ENCODE results near the gene LEMD2.

The LEMD2 gene

GRCh38 chr6:33774774-33775173, 14.2 kb downstream of the LEMD2 start:
- DNase-seq (ENCODE audit: low spot score), result no peak

- DNase-seq (ENCODE audit: low spot score), result no peak
Measured at GRCh38 chr6:33772902-33773472, 15.9 kb downstream of the LEMD2 start.

- DNase-seq (ENCODE audit: low spot score), result no peak
Measured at GRCh38 chr6:33772082-33772830, 16.7 kb downstream of the LEMD2 start.

- DNase-seq (ENCODE audit: low spot score), result peak; percentile 76
Measured at GRCh38 chr6:33771146-33772081, 17.5 kb downstream of the LEMD2 start.

- DNase-seq (ENCODE audit: low spot score), result no peak
Measured at GRCh38 chr6:33770833-33771145, 18.1 kb downstream of the LEMD2 start.

GRCh38 chr6:33770124-33770832, 18.7 kb downstream of the LEMD2 start:
- DNase-seq (ENCODE audit: low spot score), result no peak

GRCh38 chr6:33769248-33769821, 19.6 kb downstream of the LEMD2 start:
- DNase-seq (ENCODE audit: low spot score), result no peak

- peak; percentile 79 for DNase-seq (ENCODE audit: low spot score)
Measured at GRCh38 chr6:33768644-33769120, 20.2 kb downstream of the LEMD2 start.

GRCh38 chr6:33766921-33767907, 21.7 kb downstream of the LEMD2 start:
- DNase-seq (ENCODE audit: low spot score), result no peak

GRCh38 chr6:33765368-33765767, 23.6 kb downstream of the LEMD2 start:
- DNase-seq (ENCODE audit: low spot score), result no peak

GRCh38 chr6:33764036-33764435, 24.9 kb downstream of the LEMD2 start:
- DNase-seq (ENCODE audit: low spot score), result no peak

- DNase-seq (ENCODE audit: low spot score), result no peak
Measured at GRCh38 chr6:33763483-33763882, 25.4 kb downstream of the LEMD2 start.

GRCh38 chr6:33762713-33763112, 26.2 kb downstream of the LEMD2 start:
- no peak for DNase-seq (ENCODE audit: low spot score)

- DNase-seq (ENCODE audit: low spot score), result peak; percentile 83
Measured at GRCh38 chr6:33761922-33762629, 26.9 kb downstream of the LEMD2 start.

GRCh38 chr6:33761581-33761921, 27.4 kb downstream of the LEMD2 start:
- DNase-seq (ENCODE audit: low spot score), result no peak

- DNase-seq (ENCODE audit: low spot score), result no peak
Measured at GRCh38 chr6:33759887-33760629, 28.9 kb downstream of the LEMD2 start.

GRCh38 chr6:33758815-33759216, 30.1 kb downstream of the LEMD2 start:
- no peak for DNase-seq (ENCODE audit: low spot score)

- no peak for DNase-seq (ENCODE audit: low spot score)
Measured at GRCh38 chr6:33757906-33758305, 31.0 kb downstream of the LEMD2 start.

- DNase-seq (ENCODE audit: low spot score), result no peak
Measured at GRCh38 chr6:33757113-33757512, 31.8 kb downstream of the LEMD2 start.

Data from Ammon's horn (tissue), 1 donor.